ENCODE results near the gene TMEM207.

TMEM207 gene

GRCh38 chr3:190449801-190450200 is at the start of gene TMEM207:
Gene TMEM207, minus strand, starts transcription at chr3:190449901. Its CDS starts 92 bp downstream, at chr3:190449809.
- no peak for TF ChIP-seq CTCF (conservative IDR thresholded peaks at IDR 0.05)

GRCh38 chr3:190499122-190499521 is 49.4 kb upstream of the TMEM207 start:
- no peak for TF ChIP-seq CTCF (conservative IDR thresholded peaks at IDR 0.05)

More at GRCh38 chr3:190449801-190450200, at the start of gene TMEM207:
- peak within 1 kb of the TSS; percentile 73 for H3K27ac ChIP-seq

GRCh38 chr3:190498293-190498692 is 48.6 kb upstream of the TMEM207 start:
- no peak overlapping the region for H3K27ac ChIP-seq
- TF ChIP-seq CTCF (conservative IDR thresholded peaks at IDR 0.05): no peak

More at GRCh38 chr3:190499122-190499521, 49.4 kb upstream of the TMEM207 start:
- no peak overlapping the region for H3K27ac ChIP-seq

- TF ChIP-seq CTCF (conservative IDR thresholded peaks at IDR 0.05): no peak
- no peak overlapping the region for H3K27ac ChIP-seq
Observed at GRCh38 chr3:190497811-190498210, 48.1 kb upstream of the TMEM207 start.

- TF ChIP-seq CTCF (conservative IDR thresholded peaks at IDR 0.05): no peak
- H3K27ac ChIP-seq: no peak overlapping the region
Observed at GRCh38 chr3:190496859-190497258, 47.2 kb upstream of the TMEM207 start.

- TF ChIP-seq CTCF (conservative IDR thresholded peaks at IDR 0.05): no peak
- H3K27ac ChIP-seq: no peak overlapping the region
Observed at GRCh38 chr3:190495796-190496195, 46.1 kb upstream of the TMEM207 start.

GRCh38 chr3:190495354-190495753 is 45.7 kb upstream of the TMEM207 start:
- no peak for TF ChIP-seq CTCF (conservative IDR thresholded peaks at IDR 0.05)
- H3K27ac ChIP-seq: no peak overlapping the region

All from VCaP (cell line).